GM10266 (cell line): ENCODE data around the gene LRRC71.

ENCODE experiments used
- DNase-seq: peaks from one replicate; pipeline ENCODE4 v3.0.0; 2012; ENCODE audit errors: extremely low spot score
- CTCF ChIP-seq: IDR thresholded peaks from 2 replicates; pipeline ENCODE4 v1.5.1; 2012; ENCODE audit warnings: mild to moderate bottlenecking, low read depth; ENCODE audit not compliant: control insufficient read depth, insufficient read depth; ENCODE audit errors: missing control alignments

The LRRC71 gene

GRCh38 chr1:156877433-156878170, 42.8 kb upstream of the LRRC71 start:
- DNase-seq, result no peak
- no peak for TF ChIP-seq CTCF

GRCh38 chr1:156879876-156880275, 40.6 kb upstream of the LRRC71 start:
- TF ChIP-seq CTCF, result no peak
- DNase-seq, result no peak

- no peak for TF ChIP-seq CTCF
- no peak for DNase-seq
Observed at GRCh38 chr1:156880473-156880872, 40.0 kb upstream of the LRRC71 start.

- TF ChIP-seq CTCF, result no peak
- DNase-seq, result no peak
Observed at GRCh38 chr1:156881101-156881500, 39.3 kb upstream of the LRRC71 start.

- no peak for TF ChIP-seq CTCF
Observed at GRCh38 chr1:156881663-156882062, 38.8 kb upstream of the LRRC71 start.

GRCh38 chr1:156882543-156882942, 37.9 kb upstream of the LRRC71 start:
- TF ChIP-seq CTCF, result no peak
- DNase-seq, result no peak

More at GRCh38 chr1:156881663-156882062, 38.8 kb upstream of the LRRC71 start:
- no peak for DNase-seq

GRCh38 chr1:156883919-156884318, 36.5 kb upstream of the LRRC71 start:
- no peak for TF ChIP-seq CTCF
- no peak for DNase-seq
